Neutrophil (primary cell): ENCODE data around the gene SLFN11.

Experiments
- H3K27ac ChIP-seq: fragments of 200-600 bp; sonication (generic); 2 replicates; pipeline ENCODE4 v1.5.1; 2016; ENCODE audit warnings: mild to moderate bottlenecking, moderate library complexity
- H3K27me3 ChIP-seq: fragments of 200-600 bp; sonication (generic); 2 replicates; pipeline ENCODE4 v1.6.0; 2016; ENCODE audit warnings: mild to moderate bottlenecking
- H3K36me3 ChIP-seq: fragments of 200-600 bp; sonication (generic); 2 replicates; pipeline ENCODE4 v1.5.1; 2017
- H3K4me1 ChIP-seq, 2 experiments: fragments of 200-600 bp in 1 of 2; sonication (generic) in 1 of 2; 1 replicate in 1 of 2; 2 replicates in 1 of 2; pipeline versions ENCODE4 v1.5.1 to v1.6.1; 2013 to 2016; ENCODE audit warnings: low read depth in 1 of 2, low read length in 1 of 2, mild to moderate bottlenecking in 1 of 2, moderate library complexity in 1 of 2; ENCODE audit not compliant: control insufficient read depth in 1 of 2, insufficient read depth in 1 of 2
- H3K4me3 ChIP-seq, 2 experiments: fragments of 200-600 bp in 1 of 2; sonication (generic) in 1 of 2; 1 replicate in 1 of 2; 2 replicates in 1 of 2; pipeline ENCODE4 v1.5.1; 2013 to 2016; ENCODE audit warnings: low read depth in 1 of 2, low read length in 1 of 2, mild to moderate bottlenecking in 1 of 2, moderate library complexity in 1 of 2
- H3K9me3 ChIP-seq: fragments of 200-600 bp; sonication (generic); 2 replicates; pipeline ENCODE4 v1.5.1; 2016
- CTCF ChIP-seq: fragments of 200-600 bp; sonication (generic); IDR thresholded peaks from 2 replicates; pipeline ENCODE4 v1.5.1; 2016; ENCODE audit warnings: antibody characterized with exemption

SLFN11 gene

GRCh38 chr17:35377068-35377467, 3.6 kb upstream of the SLFN11 start:
- Histone ChIP-seq H3K27me3 (no peaks in the 10 kb centered on the region), H3K36me3 (no peaks in the 10 kb centered on the region), H3K4me1 (peaks cover 17 to 22% of the 10 kb centered on the region in 2 experiments), H3K4me3 (no peak overlapping the region), H3K9me3 (no peaks in the 10 kb centered on the region), H3K27ac (no peak overlapping the region)
- TF ChIP-seq CTCF: no peak

- Histone ChIP-seq H3K9me3 (no peaks in the 10 kb centered on the region), H3K36me3 (no peaks in the 10 kb centered on the region), H3K4me1 (peaks cover 17 to 22% of the 10 kb centered on the region in 2 experiments), H3K4me3 (no peak overlapping the region), H3K27ac (peak overlapping the region; percentile 10), H3K27me3 (no peaks in the 10 kb centered on the region)
- no peak for TF ChIP-seq CTCF
These were observed 2.8 kb upstream of the SLFN11 start for GRCh38 chr17:35376245-35376644.

- no peaks in the 10 kb centered on the region for H3K9me3 ChIP-seq
- peak overlapping the region; percentile 58 for H3K27ac ChIP-seq
- peak overlapping the region; percentile 84 to 87 for H3K4me3 ChIP-seq
- H3K36me3 ChIP-seq: no peaks in the 10 kb centered on the region
- H3K4me1 ChIP-seq: peaks cover 17 to 22% of the 10 kb centered on the region in 2 experiments
- H3K27me3 ChIP-seq: no peaks in the 10 kb centered on the region
- no peak for TF ChIP-seq CTCF
These were observed 1.4 kb upstream of the SLFN11 start for GRCh38 chr17:35374766-35375344.

- H3K9me3 ChIP-seq: no peaks in the 10 kb centered on the region
- H3K27ac ChIP-seq: peak overlapping the region; percentile 58
- H3K36me3 ChIP-seq: no peaks in the 10 kb centered on the region
- peak overlapping the region; percentile 84 to 87 for H3K4me3 ChIP-seq
- H3K27me3 ChIP-seq: no peaks in the 10 kb centered on the region
- TF ChIP-seq CTCF: no peak
- H3K4me1 ChIP-seq: peaks cover 17 to 22% of the 10 kb centered on the region in 2 experiments
These were observed 754 bp upstream of the SLFN11 start for GRCh38 chr17:35373984-35374765.

- H3K9me3 ChIP-seq: no peaks in the 10 kb centered on the region
- peak overlapping the region; percentile 58 for H3K27ac ChIP-seq
- TF ChIP-seq CTCF: no peak
- peaks cover 20 to 27% of the 10 kb centered on the region in 2 experiments for H3K4me1 ChIP-seq
- peak overlapping the region; percentile 84 to 87 for H3K4me3 ChIP-seq
- H3K36me3 ChIP-seq: no peaks in the 10 kb centered on the region
- no peaks in the 10 kb centered on the region for H3K27me3 ChIP-seq
These were observed 431 bp downstream of the SLFN11 start for GRCh38 chr17:35372846-35373533.
